SK-N-DZ (cell line): ENCODE measurements around the gene ADORA1.

Source experiments
- DNase-seq: peaks from one replicate; pipeline ENCODE4 v3.0.0-alpha.2; 2015; ENCODE audit warnings: low spot score

The ADORA1 gene

GRCh38 chr1:203140743-203141520 is 13.4 kb downstream of the ADORA1 start:
- DNase-seq, result no peak

- no peak for DNase-seq
Observed at GRCh38 chr1:203142124-203142523, 14.6 kb downstream of the ADORA1 start.

GRCh38 chr1:203142684-203143408 is 15.3 kb downstream of the ADORA1 start:
- DNase-seq, result no peak

- DNase-seq, result no peak
Observed at GRCh38 chr1:203143641-203144040, 16.1 kb downstream of the ADORA1 start.

- no peak for DNase-seq
Observed at GRCh38 chr1:203144661-203145060, 17.1 kb downstream of the ADORA1 start.

GRCh38 chr1:203145321-203146041 is 18.0 kb downstream of the ADORA1 start:
- no peak for DNase-seq

- no peak for DNase-seq
Observed at GRCh38 chr1:203146042-203146369, 18.5 kb downstream of the ADORA1 start.

- DNase-seq, result no peak
Observed at GRCh38 chr1:203146537-203146936, 19.0 kb downstream of the ADORA1 start.

- DNase-seq, result no peak
Observed at GRCh38 chr1:203147376-203147775, 19.9 kb downstream of the ADORA1 start.

- DNase-seq, result no peak
Observed at GRCh38 chr1:203148127-203148526, 20.6 kb downstream of the ADORA1 start.

- no peak for DNase-seq
Observed at GRCh38 chr1:203148579-203148978, 21.1 kb downstream of the ADORA1 start.

GRCh38 chr1:203149188-203149840 is 21.8 kb downstream of the ADORA1 start:
- no peak for DNase-seq

GRCh38 chr1:203150511-203151297 is 23.2 kb downstream of the ADORA1 start:
- DNase-seq, result no peak

GRCh38 chr1:203151362-203152157 is 24.0 kb downstream of the ADORA1 start:
- no peak for DNase-seq

GRCh38 chr1:203152158-203153034 is 24.9 kb downstream of the ADORA1 start:
- no peak for DNase-seq

GRCh38 chr1:203153051-203153988 is 25.8 kb downstream of the ADORA1 start:
- no peak for DNase-seq

- DNase-seq, result no peak
Observed at GRCh38 chr1:203153989-203154821, 26.7 kb downstream of the ADORA1 start.
